HepG2 (cell line): ENCODE measurements around the gene POLR2H. TPM values are rescaled to one million over a fixed set of nuclear protein-coding genes. Genes with fewer than 3 reads are reported as not detected.

Experiments
- ATAC-seq: fragments of 200-7000 bp; cut with Tn5 transposase; 3 replicates; pipeline ENCODE4 v1.9.1; 2020; ENCODE audit warnings: mild to moderate bottlenecking, moderate library complexity
- BruUV-seq: library from RNA; stranded (reverse); fragments of 400-500 nt; replicated peaks from 2 replicates; lab custom pipeline; 2021; lab: Mats Ljungman, UMichigan
- CTCF ChIA-PET: fragments of 300-600 bp; formaldehyde crosslinking; extraction: SDS; loops from one replicate; lab custom pipeline; 2021; ENCODE audit warnings: low total read pairs, inconsistent platforms, low intra/inter-chr PET ratio; lab: Yijun Ruan, JAX
- POLR2A ChIA-PET: fragments of 350-600 bp; sonication (Branson Sonifier 250); formaldehyde crosslinking; loops from one replicate; lab custom pipeline; 2020; ENCODE audit warnings: antibody characterized with exemption, inconsistent platforms; lab: Yijun Ruan, JAX
- DNase-seq: peaks from one replicate; pipeline ENCODE4 v3.0.0-alpha.2; 2015; ENCODE audit warnings: low spot score
- FAIRE-seq: peaks from 3 replicates; lab custom pipeline; 2011; peaks lifted over from hg19 to GRCh38; lab: Jason Lieb, UNC
- H2AFZ ChIP-seq: one replicate; pipeline ENCODE4 v1.6.1; 2011; ENCODE audit warnings: low read length, inconsistent platforms
- H3K27ac ChIP-seq: fragments of 300-600 bp; 3 replicates; pipeline ENCODE4 v1.8.0; 2011; ENCODE audit warnings: mixed run types, mild to moderate bottlenecking, mixed read lengths, low read length, inconsistent platforms; ENCODE audit not compliant: insufficient read depth; ENCODE audit errors: extremely low read length
- H3K27me3 ChIP-seq, 2 experiments: fragments of 200-600 bp in 1 of 2; 2 replicates in 1 of 2; 3 replicates in 1 of 2; pipeline versions ENCODE4 v1.6.0 to v1.8.0; 2011; ENCODE audit warnings: low read length in 2 of 2, mild to moderate bottlenecking in 2 of 2, moderate library complexity in 2 of 2, inconsistent platforms in 1 of 2; ENCODE audit not compliant: insufficient read depth in 2 of 2, control insufficient read depth in 1 of 2
- H3K36me3 ChIP-seq, 2 experiments: fragments of 200-600 bp in 1 of 2; replicated peaks in 1 of 2; 2 replicates in 1 of 2; 3 replicates in 1 of 2; pipeline versions ENCODE4 v1.5.1 to v1.8.0; 2011; ENCODE audit warnings: low read length in 2 of 2, inconsistent platforms in 1 of 2; ENCODE audit not compliant: insufficient read depth in 2 of 2, control insufficient read depth in 1 of 2
- H3K4me1 ChIP-seq: 2 replicates; pipeline ENCODE4 v1.5.1; 2012; ENCODE audit warnings: low read length, inconsistent platforms; ENCODE audit not compliant: insufficient read depth
- H3K4me2 ChIP-seq: 2 replicates; pipeline ENCODE4 v1.6.0; 2011; ENCODE audit warnings: low read depth, low read length, inconsistent platforms
- H3K4me3 ChIP-seq, 3 experiments: fragments of 200-600 bp in 1 of 3; sonication (generic), shearing (Covaris generic) in 1 of 3; replicated peaks in 1 of 3; 2 replicates each; pipeline ENCODE4 v1.5.1; 2011 to 2016; ENCODE audit warnings: low read length in 3 of 3, inconsistent platforms in 2 of 3, low read depth in 2 of 3, mild to moderate bottlenecking in 2 of 3, control low read depth in 1 of 3, mixed read lengths in 1 of 3; ENCODE audit not compliant: insufficient read depth in 1 of 3
- H3K79me2 ChIP-seq: one replicate; pipeline ENCODE4 v1.6.1; 2011; ENCODE audit warnings: low read length, inconsistent platforms; ENCODE audit not compliant: insufficient read depth
- H3K9ac ChIP-seq: 2 replicates; pipeline ENCODE4 v1.6.0; 2011; ENCODE audit warnings: mild to moderate bottlenecking, low read depth, low read length, inconsistent platforms; ENCODE audit not compliant: insufficient read depth
- H3K9me3 ChIP-seq: 2 replicates; pipeline ENCODE4 v1.5.1; 2012; ENCODE audit warnings: mild to moderate bottlenecking, low read length
- H4K20me1 ChIP-seq: 2 replicates; pipeline ENCODE4 v1.6.0; 2011; ENCODE audit warnings: inconsistent platforms, mild to moderate bottlenecking, low read length, moderate library complexity; ENCODE audit not compliant: insufficient read depth
- MAFF ChIP-seq: IDR thresholded peaks from 2 replicates; pipeline ENCODE4 v1.6.1; 2011; ENCODE audit warnings: low read depth, low read length, improper control_type of control experiment
- MAFK ChIP-seq, 2 experiments: IDR thresholded peaks in 1 of 2; conservative IDR thresholded peaks in 1 of 2; 2 replicates each; pipeline ENCODE4 v1.6.1; 2011; ENCODE audit warnings: improper control_type of control experiment in 2 of 2, low read length in 2 of 2
- POLR2A ChIP-seq, 2 experiments: IDR thresholded peaks; 2 replicates each; pipeline ENCODE4 v1.6.1; 2011; ENCODE audit warnings: low read depth in 2 of 2, low read length in 2 of 2, mild to moderate bottlenecking in 1 of 2, moderate library complexity in 1 of 2; ENCODE audit not compliant: insufficient read depth in 1 of 2
- PRDM10 ChIP-seq: sonication (generic); formaldehyde crosslinking; IDR thresholded peaks from 2 replicates; pipeline ENCODE4 v1.4.0; 2020; ENCODE audit warnings: low read depth, missing genetic modification reagents
- RFX5 ChIP-seq: IDR thresholded peaks from 2 replicates; pipeline ENCODE4 v1.6.1; 2011; ENCODE audit warnings: low read depth, low read length, improper control_type of control experiment
- WGBS: methylation state at CpG from one replicate; pipeline ENCODE4 v1.1.6; 2017; ENCODE audit warnings: low lambda C conversion rate; 5-methylcytosine and 5-hydroxymethylcytosine counted together
- in situ Hi-C: cut with HindIII; loops from 2 replicates; pipeline ENCODE4 v1.10.0; 2017; ENCODE audit warnings: low pct_unique_long_range_greater_than_20kb; ENCODE audit not compliant: extremely low pct_ligation_motif_present
- intact Hi-C: fragments of 100-400 bp; cut with micrococcal nuclease; formaldehyde crosslinking; loops from one replicate; pipeline ENCODE4 v1.10.0; 2022; ENCODE audit not compliant: unreplicated experiment
- polyA plus RNA-seq, 8 experiments: library from polyadenylated mRNA; depleted of rRNA in 3 of 8; stranded (reverse) in 7 of 8; unstranded in 1 of 8; fragments of >200 nt; fragmentation: Illumina TruSeq in 4 of 8; extraction: Trizol in 4 of 8; gene quantifications; 2 replicates each; pipeline versions ENCODE4 v1.2.1 to v1.2.3, GENCODE V29; 2011 to 2016; ENCODE audit warnings: low read depth in 4 of 8, missing spikeins in 1 of 8, mixed read lengths in 1 of 8; ENCODE audit not compliant: insufficient read depth in 1 of 8
- total RNA-seq, 5 experiments: library from RNA; depleted of rRNA; stranded (reverse); fragments of >200 nt; fragmentation: Illumina TruSeq; extraction: Trizol; gene quantifications; 2 replicates each; pipeline ENCODE4 v1.2.3, GENCODE V29; 2016; ENCODE audit warnings: low read depth in 1 of 5
- TF ChIP-seq, protein P1 (sequence below): sonication (generic); formaldehyde crosslinking; IDR thresholded peaks from 2 replicates; pipeline ENCODE4 v1.4.0; 2020; ENCODE audit warnings: missing genetic modification reagents

POLR2H gene
- total and polyA plus RNA-seq, 2 of the 13 experiments (the other 11 are each of a cell fraction or from before 2014, with no cell fraction given), result 118 to 194 TPM

DNA sequence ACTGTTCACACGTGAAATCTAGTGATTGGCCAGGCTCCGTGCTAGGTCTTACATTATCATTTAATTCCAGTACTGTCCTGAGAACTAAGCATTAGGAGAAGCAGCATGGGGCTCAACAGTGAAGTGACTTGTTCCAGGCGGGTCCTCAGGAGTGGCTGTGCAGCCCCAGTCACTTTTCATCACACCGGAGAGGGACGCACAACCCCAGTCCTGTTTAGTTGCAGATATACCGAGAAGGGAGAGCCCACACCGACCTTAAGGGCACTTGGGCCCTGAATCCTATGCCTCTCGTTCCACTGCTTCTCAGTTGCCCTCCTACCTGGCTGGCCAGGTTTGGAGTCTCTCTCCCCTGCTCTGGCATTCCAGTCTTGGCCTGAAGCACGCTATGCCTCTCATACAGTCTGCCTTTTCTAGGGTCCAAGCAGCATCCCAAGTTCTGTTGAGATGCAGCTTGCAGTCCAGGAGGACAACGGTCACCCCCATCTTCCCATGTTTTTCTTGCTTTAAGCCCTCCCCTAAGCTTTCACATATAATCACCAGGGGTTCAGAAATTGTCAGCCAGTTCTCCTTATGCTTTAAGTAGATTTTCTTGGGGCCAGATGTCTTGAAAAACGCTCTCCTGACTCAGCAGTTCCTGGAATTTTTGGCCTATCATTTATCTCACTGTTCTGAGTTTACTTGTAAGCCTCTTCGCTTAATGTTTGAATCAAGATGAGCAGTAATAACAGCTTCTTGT lies 14.0 kb upstream of the POLR2H start:
- Histone ChIP-seq H3K4me2 (no peak overlapping the region), H3K9ac (no peak overlapping the region), H3K4me1 (peaks cover 25% of the 10 kb centered on the region), H3K9me3 (no peaks in the 10 kb centered on the region), H3K27ac (no peak overlapping the region), H4K20me1 (no peaks in the 10 kb centered on the region), H2AFZ (no peak overlapping the region), H3K79me2 (no peaks in the 10 kb centered on the region), H3K4me3 (no peak overlapping the region), H3K27me3 (no peaks in the 10 kb centered on the region), H3K36me3 (peaks cover 4 to 16% of the 10 kb centered on the region in 2 experiments; a peak in 3 of 5 replicates)
- no peak for DNase-seq
- BruUV-seq, result no TSS peak
- no peak for TF ChIP-seq RFX5
- 0 out of 2 replicates have a peak, but pooled peaks have one; percentile 42 for TF ChIP-seq MAFF
- TF ChIP-seq, protein P1, sequence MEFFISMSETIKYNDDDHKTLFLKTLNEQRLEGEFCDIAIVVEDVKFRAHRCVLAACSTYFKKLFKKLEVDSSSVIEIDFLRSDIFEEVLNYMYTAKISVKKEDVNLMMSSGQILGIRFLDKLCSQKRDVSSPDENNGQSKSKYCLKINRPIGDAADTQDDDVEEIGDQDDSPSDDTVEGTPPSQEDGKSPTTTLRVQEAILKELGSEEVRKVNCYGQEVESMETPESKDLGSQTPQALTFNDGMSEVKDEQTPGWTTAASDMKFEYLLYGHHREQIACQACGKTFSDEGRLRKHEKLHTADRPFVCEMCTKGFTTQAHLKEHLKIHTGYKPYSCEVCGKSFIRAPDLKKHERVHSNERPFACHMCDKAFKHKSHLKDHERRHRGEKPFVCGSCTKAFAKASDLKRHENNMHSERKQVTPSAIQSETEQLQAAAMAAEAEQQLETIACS, result no peak
- TF ChIP-seq MAFK (conservative IDR thresholded peaks at IDR 0.05 in 1 of 2, IDR thresholded peaks at IDR 0.05 in 1 of 2; ENCODE audit: low read length in 2 of 2), result peak; percentile 43 to 78
- TF ChIP-seq PRDM10 (CRISPR knock-in tag), result no peak
- TF ChIP-seq POLR2A (IDR thresholded peaks at IDR 0.05; ENCODE audit: insufficient read depth in 1 of 2, low read depth in 2 of 2, low read length in 2 of 2), result 0 out of 4 replicates have a peak, but pooled peaks of 1 of the 2 experiments have one; percentile 11
- intact Hi-C loops (no loop called here), in situ Hi-C loops (no loop called here)
- POLR2A ChIA-PET, result no interaction called here
- no peak for FAIRE-seq
- CTCF ChIA-PET, result no interaction called here
- 85% methylated on average over 12 of the region's 12 CpGs for WGBS
- ATAC-seq, result no peak
